Astrocyte of the cerebellum (primary cell): ENCODE data around the gene SLC29A3.
"Not testable (repeated sequence)": the region's sequence is repeated elsewhere in the genome, so short reads cannot be mapped to it uniquely, and the experiment has no call there.

Experiments
- DNase-seq: peaks from one replicate; pipeline ENCODE4 v3.0.0-alpha.2; 2011; ENCODE audit warnings: low read depth
- H3K4me3 ChIP-seq: 2 replicates; pipeline ENCODE4 v1.5.1; 2011; ENCODE audit warnings: mild to moderate bottlenecking, low read depth, low read length, moderate library complexity
- in situ Hi-C: cut with HindIII; loops from 2 replicates; pipeline ENCODE4 v1.10.0; 2017; ENCODE audit warnings: low sequenced_read_pairs
- TF ChIP-seq, protein P1 (sequence below): IDR thresholded peaks from 2 replicates; pipeline ENCODE4 v1.5.1; 2012; ENCODE audit warnings: low read length, low read depth, moderate library complexity, mild to moderate bottlenecking; ENCODE audit errors: missing control alignments

The SLC29A3 gene

DNA sequence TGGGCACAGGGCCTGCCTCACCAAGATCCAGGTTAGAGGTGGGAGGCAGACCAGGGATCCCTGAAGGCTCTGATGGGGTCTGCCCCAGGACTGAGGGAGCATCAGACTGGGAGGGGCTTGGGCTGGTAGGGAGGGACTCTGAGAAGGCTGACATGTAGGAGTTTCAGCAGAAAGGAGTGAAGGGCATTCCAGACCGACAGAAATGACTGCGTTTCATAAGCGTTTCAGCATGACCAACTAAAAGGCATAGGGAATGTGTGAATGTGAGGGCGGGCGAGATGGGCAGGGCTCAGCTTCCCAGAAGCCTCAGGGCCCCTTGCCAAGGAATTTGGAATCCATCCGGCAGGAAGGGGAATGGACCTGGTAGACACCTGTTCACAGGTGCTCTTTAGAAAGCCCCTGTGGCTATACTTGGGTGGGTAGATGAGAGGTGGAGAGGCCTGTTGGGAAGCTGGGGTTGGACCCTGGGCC is 24.9 kb upstream of the SLC29A3 start:
- in situ Hi-C loops, result loop anchor here (5.0 kb wide), 1 partner anchor 392 kb away; no protein-coding TSS in a partner anchor
- H3K4me3 ChIP-seq, result no peak overlapping the region
- TF ChIP-seq, protein P1, sequence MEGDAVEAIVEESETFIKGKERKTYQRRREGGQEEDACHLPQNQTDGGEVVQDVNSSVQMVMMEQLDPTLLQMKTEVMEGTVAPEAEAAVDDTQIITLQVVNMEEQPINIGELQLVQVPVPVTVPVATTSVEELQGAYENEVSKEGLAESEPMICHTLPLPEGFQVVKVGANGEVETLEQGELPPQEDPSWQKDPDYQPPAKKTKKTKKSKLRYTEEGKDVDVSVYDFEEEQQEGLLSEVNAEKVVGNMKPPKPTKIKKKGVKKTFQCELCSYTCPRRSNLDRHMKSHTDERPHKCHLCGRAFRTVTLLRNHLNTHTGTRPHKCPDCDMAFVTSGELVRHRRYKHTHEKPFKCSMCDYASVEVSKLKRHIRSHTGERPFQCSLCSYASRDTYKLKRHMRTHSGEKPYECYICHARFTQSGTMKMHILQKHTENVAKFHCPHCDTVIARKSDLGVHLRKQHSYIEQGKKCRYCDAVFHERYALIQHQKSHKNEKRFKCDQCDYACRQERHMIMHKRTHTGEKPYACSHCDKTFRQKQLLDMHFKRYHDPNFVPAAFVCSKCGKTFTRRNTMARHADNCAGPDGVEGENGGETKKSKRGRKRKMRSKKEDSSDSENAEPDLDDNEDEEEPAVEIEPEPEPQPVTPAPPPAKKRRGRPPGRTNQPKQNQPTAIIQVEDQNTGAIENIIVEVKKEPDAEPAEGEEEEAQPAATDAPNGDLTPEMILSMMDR, result no peak
- DNase-seq, result no peak

DNA sequence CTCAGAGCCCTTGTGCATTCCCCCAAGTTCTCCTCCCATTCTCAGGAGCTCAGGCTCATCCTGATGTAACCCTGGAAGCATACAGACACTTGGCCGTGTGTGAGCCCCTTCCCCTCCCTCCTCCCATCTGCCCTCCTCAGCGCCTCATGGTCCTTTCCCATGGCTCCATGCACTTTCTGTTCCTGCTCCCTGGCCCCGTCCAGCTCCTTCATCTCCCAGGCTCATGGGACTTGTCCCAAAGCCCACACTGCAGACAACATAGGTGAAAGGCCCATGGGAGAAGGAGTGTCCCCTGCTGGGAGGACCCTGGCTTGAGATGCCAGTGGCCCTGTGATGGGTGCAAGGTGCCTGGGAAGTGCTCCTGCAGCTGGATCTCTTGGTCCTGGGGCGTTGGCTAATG is 24.2 kb upstream of the SLC29A3 start:
- TF ChIP-seq, protein P1, result no peak
- in situ Hi-C loops, result loop anchor here (5.0 kb wide), 1 partner anchor 393 kb away; no protein-coding TSS in a partner anchor
- DNase-seq, result no peak
- H3K4me3 ChIP-seq, result no peak overlapping the region

DNA sequence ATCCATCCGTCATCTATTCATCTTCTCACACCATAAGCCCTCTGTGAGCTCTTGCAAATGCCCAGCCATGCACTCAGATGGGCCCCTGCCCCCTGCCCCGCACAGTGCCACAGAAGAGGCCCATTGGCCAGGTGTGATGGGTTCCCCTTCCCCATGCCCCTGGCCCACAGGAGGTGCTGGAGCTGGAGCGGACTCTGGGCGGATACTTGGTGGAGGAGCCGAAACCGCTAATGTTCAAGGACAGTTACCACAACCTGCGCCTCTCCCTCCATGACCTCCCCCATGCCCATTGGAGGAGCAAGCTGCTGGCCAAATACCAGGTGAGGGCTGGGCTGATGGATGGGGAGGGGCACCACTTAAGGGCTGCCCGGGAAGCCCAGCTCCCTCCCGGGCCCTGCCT is 23.4 kb upstream of the SLC29A3 start:
- TF ChIP-seq, protein P1, result no peak
- no peak for DNase-seq
- in situ Hi-C loops, result no loop called here
- H3K4me3 ChIP-seq, result no peak overlapping the region

- H3K4me3 ChIP-seq, result no peak overlapping the region
- in situ Hi-C loops, result no loop called here
- no peak for DNase-seq
- TF ChIP-seq, protein P1, result no peak
Observed at GRCh38 chr10:71296086-71296485, 23.0 kb upstream of the SLC29A3 start.

GRCh38 chr10:71296811-71297210 is 22.2 kb upstream of the SLC29A3 start:
- in situ Hi-C loops, H3K4me3 ChIP-seq, DNase-seq: not testable (repeated sequence)

DNA sequence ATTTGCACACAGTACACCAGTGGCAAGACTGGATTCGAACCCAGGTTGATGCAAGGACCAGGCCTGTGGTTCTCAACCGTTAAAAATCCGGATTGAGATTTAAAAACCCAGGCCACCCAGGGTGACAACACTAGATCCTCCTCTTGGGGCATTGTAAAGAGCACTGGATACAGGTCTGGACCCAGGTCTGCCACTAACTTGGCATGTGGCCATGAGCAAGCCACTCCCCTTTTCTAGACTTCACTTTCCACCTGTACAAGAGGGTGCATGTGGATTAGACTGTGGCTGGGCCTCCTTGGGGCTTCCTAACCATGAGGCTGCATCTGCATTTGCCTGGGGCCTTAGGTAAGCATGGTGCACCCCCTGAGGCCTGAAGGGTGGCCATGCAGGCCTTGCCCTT is 21.7 kb upstream of the SLC29A3 start:
- TF ChIP-seq, protein P1, result no peak
- H3K4me3 ChIP-seq, result no peak overlapping the region
- in situ Hi-C loops, result no loop called here
- DNase-seq, result no peak

DNA sequence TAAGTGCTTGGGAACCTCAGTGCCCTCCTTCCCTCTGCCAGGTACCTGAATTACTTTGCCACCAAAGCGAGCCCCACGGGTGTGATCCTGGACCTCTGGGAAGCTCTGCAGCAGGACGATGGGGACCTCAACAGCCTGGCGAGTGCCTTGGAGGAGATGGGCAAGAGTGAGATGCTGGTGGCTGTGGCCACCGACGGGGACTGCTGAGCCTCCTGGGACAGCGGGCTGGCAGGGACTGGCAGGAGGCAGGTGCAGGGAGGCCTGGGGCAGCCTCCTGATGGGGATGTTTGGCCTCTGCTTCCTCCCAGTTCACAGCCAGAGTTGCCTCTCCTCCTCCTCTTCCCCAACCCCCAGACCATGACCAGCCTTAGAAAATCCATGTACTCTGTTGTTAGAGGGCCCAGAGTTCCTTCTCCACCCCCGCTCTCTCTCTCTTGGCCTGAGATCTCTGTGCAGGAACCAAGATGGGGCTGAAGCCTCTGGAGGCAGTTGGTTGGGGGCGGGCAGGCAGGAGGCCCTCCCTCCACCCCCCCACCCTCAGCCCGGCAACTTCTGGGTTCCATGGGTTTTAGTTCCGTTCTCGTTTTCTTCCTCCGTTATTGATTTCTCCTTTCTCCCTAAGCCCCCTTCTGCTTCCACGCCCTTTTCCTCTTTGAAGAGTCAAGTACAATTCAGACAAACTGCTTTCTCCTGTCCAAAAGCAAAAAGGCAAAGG is 19.8 kb upstream of the SLC29A3 start:
- in situ Hi-C loops, result no loop called here
- TF ChIP-seq, protein P1, result no peak
- no peak for DNase-seq
- no peak overlapping the region for H3K4me3 ChIP-seq
